Measurements from ENCODE around the gene MED4.

GRCh38 chr13:48123812-48124211 lies 28.9 kb upstream of the MED4 start:
- TF ChIP-seq POLR2A (IDR thresholded peaks at IDR 0.05; ENCODE audit: low read length) (no peak), GATA1 (IDR thresholded peaks at IDR 0.05; ENCODE audit: low read depth, low read length) (no peak)

All from erythroblast (primary cell).